Epithelial cell of prostate (primary cell): ENCODE data around the gene STIM2.

ENCODE experiments used
- DNase-seq: peaks from one replicate; pipeline ENCODE4 v3.0.0-alpha.2; 2011; ENCODE audit warnings: low read depth, low spot score
- H3K27ac ChIP-seq: fragments of 450-650 bp; 2 replicates; pipeline ENCODE4 v1.5.1; 2017; ENCODE audit warnings: mild to moderate bottlenecking

STIM2 gene

DNA sequence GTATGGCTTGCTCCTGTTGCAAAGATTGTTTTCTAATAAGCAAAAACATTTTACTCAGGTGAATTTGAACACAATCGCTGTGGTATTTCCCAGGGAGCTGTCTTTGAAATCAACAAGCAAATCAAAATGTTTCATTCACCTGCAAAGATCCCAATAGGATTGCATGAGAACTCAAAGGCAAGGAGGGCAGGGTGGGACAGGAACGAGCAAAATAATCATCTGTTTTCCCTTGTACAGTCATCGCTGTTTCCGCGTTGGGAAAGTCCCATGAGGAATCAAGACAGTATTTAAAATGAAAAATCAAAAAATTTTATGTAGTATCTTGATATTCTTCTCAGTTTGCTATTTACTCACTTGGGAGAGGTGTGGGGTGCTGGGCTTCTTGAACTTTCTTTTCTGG is 198.8 kb downstream of the STIM2 start:
- DNase-seq: no peak
- no peak overlapping the region for H3K27ac ChIP-seq

DNA sequence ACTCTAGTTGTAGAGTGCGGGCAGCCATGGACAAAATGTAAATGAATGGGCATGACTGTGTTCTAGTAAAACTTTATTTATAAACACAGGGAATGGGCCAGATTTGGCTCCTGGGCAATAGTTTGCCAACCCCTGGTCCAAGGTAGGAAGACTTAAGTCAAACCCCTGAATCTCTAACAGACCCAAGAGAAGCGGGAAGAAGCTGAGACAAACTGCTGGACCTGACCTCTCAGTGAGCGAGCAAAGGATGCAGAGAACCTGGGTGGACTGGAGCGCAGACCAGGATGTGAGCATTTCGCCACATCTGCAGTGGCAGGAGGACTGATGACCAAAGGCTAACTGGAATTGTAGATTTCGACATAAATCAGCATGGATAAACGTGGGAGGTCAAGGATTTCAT is 201.6 kb downstream of the STIM2 start:
- no peak overlapping the region for H3K27ac ChIP-seq
- no peak for DNase-seq

DNA sequence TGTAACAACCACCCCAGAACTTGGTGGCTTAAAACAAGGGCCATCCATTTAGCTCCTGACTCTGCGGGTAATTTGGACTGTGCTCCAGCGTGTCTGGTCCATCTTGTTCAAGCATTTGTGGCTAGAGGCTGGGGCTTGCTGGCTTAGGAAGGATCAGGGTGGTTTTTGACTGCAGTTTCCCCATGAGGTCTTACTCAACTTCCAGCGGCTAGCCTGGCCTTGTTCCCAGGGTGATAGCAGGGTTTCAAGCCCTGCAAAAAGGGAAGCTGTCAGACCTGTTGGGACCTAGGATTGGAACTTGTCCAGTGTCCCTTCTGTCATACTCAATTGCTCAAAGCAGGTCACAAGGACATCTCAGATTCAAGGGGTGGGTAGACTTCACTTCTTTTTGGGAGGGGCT is 205.9 kb downstream of the STIM2 start:
- no peak overlapping the region for H3K27ac ChIP-seq
- DNase-seq: no peak

DNA sequence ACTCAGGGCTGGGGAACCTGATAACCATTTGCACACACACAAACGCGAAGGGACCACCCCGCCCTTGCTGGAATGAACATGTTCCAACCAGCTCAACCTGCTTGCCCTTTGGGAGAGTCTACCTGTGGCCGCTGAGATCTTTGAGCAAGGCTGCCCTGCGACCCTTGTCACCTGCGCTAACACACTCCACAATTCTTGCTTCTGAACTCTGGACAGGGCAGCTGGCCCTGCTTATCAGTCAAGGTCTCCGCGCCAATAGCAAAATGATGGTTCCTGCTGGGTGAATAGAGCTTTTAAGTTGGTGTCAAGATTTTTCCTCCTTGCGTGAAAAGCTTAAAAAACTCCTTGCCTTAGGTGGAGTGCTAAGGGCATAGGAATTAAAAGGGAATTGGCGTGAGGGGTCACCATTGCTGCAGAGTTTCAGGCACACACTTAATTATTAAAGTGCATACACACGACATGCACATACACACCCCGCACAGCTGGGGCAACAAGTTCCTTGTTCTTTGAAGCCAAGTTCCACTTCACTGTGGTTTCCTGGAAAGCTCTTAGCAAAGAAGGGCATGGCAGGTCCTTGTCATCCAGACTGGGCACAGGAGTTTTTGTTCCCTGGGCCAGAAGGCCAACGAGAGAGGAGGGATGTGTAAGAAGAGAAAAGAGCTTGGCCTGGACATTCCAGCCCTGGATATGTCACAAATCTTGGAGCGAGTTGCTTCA is 207.7 kb downstream of the STIM2 start:
- DNase-seq: no peak
- no peak overlapping the region for H3K27ac ChIP-seq
